ENCODE data around the gene ZBTB42. TPM values are rescaled to one million over a fixed set of nuclear protein-coding genes. Genes with fewer than 3 reads are reported as not detected.

ZBTB42 gene
- total and polyA plus RNA-seq, 2 of the 13 experiments (the other 11 are each of a cell fraction or from before 2014, with no cell fraction given) = 2.8 to 4.2 TPM

DNA sequence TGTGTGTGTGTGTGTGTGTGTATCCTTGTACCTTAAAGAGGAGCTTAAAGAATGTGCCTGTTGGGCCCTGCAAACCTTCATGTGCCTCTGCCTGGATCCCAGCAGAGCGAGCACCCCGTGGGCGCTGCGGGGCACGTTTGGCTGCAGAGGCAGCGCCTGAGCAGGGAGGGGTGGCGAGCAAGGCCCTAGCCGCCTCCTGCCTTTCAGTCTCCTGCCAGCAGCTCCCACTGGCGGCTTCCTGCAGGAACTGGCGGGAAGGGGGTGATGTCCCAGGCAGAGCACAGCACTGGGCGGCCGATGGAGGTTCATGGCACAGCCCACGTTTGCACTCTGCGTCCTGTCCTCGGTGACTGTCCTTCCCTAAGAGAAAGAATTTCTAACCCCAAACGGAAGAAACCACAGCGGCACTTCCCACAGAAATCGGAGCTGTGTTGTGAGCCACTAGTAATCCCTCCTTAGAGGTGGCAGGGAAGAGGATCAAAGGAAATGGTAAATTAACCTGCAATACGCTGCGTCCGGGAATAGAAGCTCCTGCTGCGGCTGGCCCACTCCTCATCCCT lies 19.8 kb downstream of the ZBTB42 start (continued):
- TF ChIP-seq KDM5B (CRISPR knock-in tag; IDR thresholded peaks at IDR 0.05; ENCODE audit: borderline replicate concordance) = no peak; the same call in 1 of the 2 replicates
- TF ChIP-seq, protein P1, sequence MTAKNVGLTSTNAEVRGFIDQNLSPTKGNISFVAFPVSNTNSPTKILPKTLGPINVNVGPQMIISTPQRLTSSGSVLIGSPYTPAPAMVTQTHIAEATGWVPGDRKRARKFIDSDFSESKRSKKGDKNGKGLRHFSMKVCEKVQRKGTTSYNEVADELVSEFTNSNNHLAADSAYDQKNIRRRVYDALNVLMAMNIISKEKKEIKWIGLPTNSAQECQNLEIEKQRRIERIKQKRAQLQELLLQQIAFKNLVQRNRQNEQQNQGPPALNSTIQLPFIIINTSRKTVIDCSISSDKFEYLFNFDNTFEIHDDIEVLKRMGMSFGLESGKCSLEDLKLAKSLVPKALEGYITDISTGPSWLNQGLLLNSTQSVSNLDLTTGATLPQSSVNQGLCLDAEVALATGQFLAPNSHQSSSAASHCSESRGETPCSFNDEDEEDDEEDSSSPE (CRISPR knock-in tag; IDR thresholded peaks at IDR 0.05) = peak; percentile 72
- TF ChIP-seq ASH2L (IDR thresholded peaks at IDR 0.05; ENCODE audit: insufficient read length, low read depth, low read length) = no peak
- no peak for TF ChIP-seq ZFP1 (CRISPR knock-in tag; IDR thresholded peaks at IDR 0.05)
- TF ChIP-seq KAT2B (IDR thresholded peaks at IDR 0.05; ENCODE audit: borderline replicate concordance, low read depth, low read length) = no peak
- peak; percentile 47; the same call in 1 of the 2 replicates for TF ChIP-seq ZNF614 (CRISPR knock-in tag; IDR thresholded peaks at IDR 0.05; ENCODE audit: borderline replicate concordance)
- peak; percentile 84; the same call in 1 of the 2 replicates for TF ChIP-seq ZNF331 (CRISPR knock-in tag; IDR thresholded peaks at IDR 0.05)
- no peak for TF ChIP-seq FOXM1 (CRISPR knock-in tag; IDR thresholded peaks at IDR 0.05)
- no peak for TF ChIP-seq LCORL (IDR thresholded peaks at IDR 0.05)
- TF ChIP-seq LCORL (CRISPR knock-in tag; IDR thresholded peaks at IDR 0.05) = peak; percentile 52; the same call in 1 of the 2 replicates
- no peak for TF ChIP-seq SP1 (IDR thresholded peaks at IDR 0.05)
- TF ChIP-seq SP1 (CRISPR knock-in tag; IDR thresholded peaks at IDR 0.05) = peak; percentile 27; the same call in 1 of the 2 replicates
- TF ChIP-seq, protein P2, sequence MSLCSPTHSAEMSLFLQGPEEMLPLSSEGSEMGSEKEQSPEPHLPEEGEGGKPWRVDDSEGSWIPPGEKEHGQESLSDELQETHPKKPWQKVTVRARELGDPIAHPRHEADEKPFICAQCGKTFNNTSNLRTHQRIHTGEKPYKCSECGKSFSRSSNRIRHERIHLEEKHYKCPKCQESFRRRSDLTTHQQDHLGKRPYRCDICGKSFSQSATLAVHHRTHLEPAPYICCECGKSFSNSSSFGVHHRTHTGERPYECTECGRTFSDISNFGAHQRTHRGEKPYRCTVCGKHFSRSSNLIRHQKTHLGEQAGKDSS (CRISPR knock-in tag; IDR thresholded peaks at IDR 0.05; ENCODE audit: borderline replicate concordance, low read depth) = peak; percentile 85; the same call in 1 of the 2 replicates
- TF ChIP-seq SOX13 (IDR thresholded peaks at IDR 0.05) = no peak
- TF ChIP-seq SOX13 (CRISPR knock-in tag; conservative IDR thresholded peaks at IDR 0.05 in 1 of 2, IDR thresholded peaks at IDR 0.05 in 1 of 2) = peak in 1 of 2 experiments; percentile 36; a peak in 1 of 4 replicates
- no peak; the same call in 1 of the 2 replicates for TF ChIP-seq SP4 (CRISPR knock-in tag; IDR thresholded peaks at IDR 0.05)
- peak; percentile 78; the same call in 1 of the 2 replicates for TF ChIP-seq ZSCAN25 (CRISPR knock-in tag; IDR thresholded peaks at IDR 0.05)
- peak; percentile 28; the same call in 1 of the 2 replicates for TF ChIP-seq MXD4 (CRISPR knock-in tag; IDR thresholded peaks at IDR 0.05)
- TF ChIP-seq ZNF34 (CRISPR knock-in tag; IDR thresholded peaks at IDR 0.05; ENCODE audit: borderline replicate concordance) = no peak
- TF ChIP-seq, protein P3, sequence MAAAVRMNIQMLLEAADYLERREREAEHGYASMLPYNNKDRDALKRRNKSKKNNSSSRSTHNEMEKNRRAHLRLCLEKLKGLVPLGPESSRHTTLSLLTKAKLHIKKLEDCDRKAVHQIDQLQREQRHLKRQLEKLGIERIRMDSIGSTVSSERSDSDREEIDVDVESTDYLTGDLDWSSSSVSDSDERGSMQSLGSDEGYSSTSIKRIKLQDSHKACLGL (CRISPR knock-in tag; IDR thresholded peaks at IDR 0.05) = peak; percentile 64; the same call in 1 of the 2 replicates
- TF ChIP-seq, protein P4, sequence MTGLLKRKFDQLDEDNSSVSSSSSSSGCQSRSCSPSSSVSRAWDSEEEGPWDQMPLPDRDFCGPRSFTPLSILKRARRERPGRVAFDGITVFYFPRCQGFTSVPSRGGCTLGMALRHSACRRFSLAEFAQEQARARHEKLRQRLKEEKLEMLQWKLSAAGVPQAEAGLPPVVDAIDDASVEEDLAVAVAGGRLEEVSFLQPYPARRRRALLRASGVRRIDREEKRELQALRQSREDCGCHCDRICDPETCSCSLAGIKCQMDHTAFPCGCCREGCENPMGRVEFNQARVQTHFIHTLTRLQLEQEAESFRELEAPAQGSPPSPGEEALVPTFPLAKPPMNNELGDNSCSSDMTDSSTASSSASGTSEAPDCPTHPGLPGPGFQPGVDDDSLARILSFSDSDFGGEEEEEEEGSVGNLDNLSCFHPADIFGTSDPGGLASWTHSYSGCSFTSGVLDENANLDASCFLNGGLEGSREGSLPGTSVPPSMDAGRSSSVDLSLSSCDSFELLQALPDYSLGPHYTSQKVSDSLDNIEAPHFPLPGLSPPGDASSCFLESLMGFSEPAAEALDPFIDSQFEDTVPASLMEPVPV (CRISPR knock-in tag; IDR thresholded peaks at IDR 0.05) = no peak
- TF ChIP-seq FOXJ3 (CRISPR knock-in tag; IDR thresholded peaks at IDR 0.05; ENCODE audit: borderline replicate concordance) = no peak
- 0 out of 2 replicates have a peak, but pooled peaks have one; percentile 17 for TF ChIP-seq NCOA2 (CRISPR knock-in tag; IDR thresholded peaks at IDR 0.05)
- no peak for TF ChIP-seq TRIM24 (CRISPR knock-in tag; IDR thresholded peaks at IDR 0.05)
- TF ChIP-seq, protein P5, sequence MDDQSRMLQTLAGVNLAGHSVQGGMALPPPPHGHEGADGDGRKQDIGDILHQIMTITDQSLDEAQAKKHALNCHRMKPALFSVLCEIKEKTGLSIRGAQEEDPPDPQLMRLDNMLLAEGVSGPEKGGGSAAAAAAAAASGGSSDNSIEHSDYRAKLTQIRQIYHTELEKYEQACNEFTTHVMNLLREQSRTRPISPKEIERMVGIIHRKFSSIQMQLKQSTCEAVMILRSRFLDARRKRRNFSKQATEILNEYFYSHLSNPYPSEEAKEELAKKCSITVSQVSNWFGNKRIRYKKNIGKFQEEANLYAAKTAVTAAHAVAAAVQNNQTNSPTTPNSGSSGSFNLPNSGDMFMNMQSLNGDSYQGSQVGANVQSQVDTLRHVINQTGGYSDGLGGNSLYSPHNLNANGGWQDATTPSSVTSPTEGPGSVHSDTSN (CRISPR knock-in tag; IDR thresholded peaks at IDR 0.05; ENCODE audit: borderline replicate concordance) = no peak

Measured in HepG2 (cell line).